GM21528 (cell line): ENCODE results near the gene SPTA1.

Experiments
- ATAC-seq: cut with Tn5 transposase; IDR thresholded peaks from one replicate; pipeline ENCODE4 v1.9.1; 2021; ENCODE audit warnings: mild to moderate bottlenecking, moderate library complexity; ENCODE audit not compliant: unreplicated experiment, low FRiP score

Gene SPTA1

DNA sequence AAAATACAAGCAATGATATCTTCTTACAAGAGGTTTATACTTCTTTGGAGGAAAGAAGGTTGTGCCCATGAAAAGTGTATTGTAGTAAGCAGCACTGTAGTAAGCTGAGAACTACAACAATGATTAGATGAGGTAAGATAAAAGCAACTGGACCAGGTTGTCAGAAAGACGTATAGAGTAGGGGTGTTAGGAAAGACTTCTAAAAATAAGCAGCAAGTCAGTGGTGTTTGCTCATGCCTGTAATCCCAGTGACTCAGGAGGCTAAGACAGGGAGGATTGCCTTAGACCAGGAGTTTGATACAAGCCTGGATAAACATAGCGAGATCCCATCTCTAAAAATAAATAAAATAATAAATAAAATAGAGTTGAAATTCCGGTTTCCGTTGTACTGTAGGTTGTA lies 102.6 kb downstream of the SPTA1 start:
- no peak for ATAC-seq

DNA sequence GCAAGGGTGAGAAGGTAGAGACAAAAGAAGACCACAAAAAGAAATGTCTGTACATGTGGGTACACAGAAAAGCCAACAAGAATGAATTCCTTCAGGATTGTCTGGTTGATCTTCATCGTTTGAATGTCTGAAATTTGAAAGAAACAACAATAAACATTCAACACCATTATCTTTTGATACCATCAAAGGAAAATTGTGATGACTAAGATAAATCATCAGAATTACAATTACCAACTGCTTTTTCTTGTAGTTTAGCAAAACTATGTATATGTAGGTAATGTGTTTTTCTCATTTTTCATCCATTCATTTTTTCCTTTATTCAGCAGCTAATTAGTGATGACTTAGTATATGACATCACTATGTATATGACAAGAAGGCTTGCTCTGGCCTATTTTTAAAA lies 106.8 kb downstream of the SPTA1 start, which contains the start of gene OR10X1:
Gene OR10X1 (minus strand): TSS at position 167 of the 400 bp plus-strand sequence. CDS start 0 bp downstream, at position 167.
- no peak for ATAC-seq

DNA sequence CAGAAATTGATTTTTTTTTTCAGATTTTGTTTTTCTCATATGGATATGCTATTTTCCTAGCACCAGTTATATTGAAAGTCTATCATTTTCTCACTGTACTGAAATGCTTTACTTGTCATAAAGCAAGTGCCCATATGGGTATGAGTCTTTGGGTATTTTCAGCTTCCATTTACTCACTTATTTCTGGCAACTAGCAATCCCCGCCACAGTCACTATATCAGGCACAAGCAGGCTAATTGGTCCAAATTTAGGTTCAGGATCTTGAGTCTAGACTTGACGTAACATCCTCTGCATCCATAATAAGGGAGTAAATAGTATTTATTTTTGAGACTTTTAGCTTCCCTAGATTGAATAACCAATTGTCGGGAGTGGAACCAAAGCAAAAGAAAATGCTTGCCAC lies 109.0 kb downstream of the SPTA1 start:
- no peak for ATAC-seq

DNA sequence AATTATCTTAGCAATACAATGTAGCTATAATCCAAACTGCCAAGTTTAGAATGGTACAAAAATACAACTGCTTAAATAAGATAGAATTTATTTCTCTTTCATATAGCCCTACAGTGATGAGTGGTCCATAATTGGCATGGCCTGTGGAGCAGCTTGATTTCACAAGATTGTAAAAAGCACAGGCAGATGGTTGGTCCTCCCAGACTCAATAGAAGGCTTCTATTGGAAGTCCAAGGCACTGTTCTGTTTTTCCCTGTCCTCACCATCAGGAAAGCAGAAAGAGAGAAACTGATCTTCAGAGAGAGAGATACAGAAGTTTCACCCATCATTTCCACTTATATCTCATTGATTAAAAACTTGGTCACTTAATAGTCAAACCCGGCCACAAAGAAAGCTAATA lies 114.3 kb downstream of the SPTA1 start:
- no peak for ATAC-seq

DNA sequence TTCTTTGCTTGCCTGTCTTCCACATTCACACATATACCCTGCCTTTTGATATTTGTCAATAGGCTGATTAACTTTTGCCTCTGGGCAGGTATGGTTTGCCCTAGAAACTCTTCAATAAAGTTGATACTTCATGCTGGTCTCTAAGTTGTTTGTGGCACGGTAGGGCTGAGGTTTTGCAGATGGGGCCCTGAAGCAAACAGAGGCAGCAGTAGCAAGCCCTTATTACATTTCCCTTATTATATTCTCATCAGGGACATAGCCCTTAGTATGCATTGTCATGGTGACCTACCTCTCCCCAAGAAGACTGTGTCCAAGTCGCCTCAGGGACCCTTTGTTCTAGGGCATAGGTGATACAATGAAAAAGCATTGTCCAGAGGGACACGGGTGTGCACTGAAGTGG lies 116.0 kb downstream of the SPTA1 start, which contains the start of gene OR6P1:
Gene OR6P1 (minus strand): TSS at position 101 of the 400 bp plus-strand sequence. CDS start 6,976 bp downstream, outside the sequence.
- ATAC-seq, result no peak

DNA sequence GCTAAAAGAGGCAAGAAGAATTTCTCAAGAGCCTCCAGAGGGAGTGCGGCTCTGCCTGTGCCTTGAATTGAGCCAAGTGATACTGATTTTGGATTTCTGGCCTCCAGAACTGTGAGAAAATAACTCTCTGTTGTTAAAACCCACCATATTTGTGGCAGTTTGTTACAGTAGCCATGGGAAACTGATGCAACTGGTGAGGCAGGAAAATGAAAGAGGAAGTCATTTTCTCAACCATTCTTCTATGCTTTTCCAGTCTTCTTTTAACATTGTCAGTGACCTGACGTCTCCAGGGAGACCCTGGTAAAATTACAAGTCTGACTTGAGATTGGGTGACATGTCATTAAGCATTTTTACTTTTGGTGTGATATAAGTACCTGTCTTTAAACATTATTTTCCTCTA lies 121.9 kb downstream of the SPTA1 start:
- no peak for ATAC-seq

DNA sequence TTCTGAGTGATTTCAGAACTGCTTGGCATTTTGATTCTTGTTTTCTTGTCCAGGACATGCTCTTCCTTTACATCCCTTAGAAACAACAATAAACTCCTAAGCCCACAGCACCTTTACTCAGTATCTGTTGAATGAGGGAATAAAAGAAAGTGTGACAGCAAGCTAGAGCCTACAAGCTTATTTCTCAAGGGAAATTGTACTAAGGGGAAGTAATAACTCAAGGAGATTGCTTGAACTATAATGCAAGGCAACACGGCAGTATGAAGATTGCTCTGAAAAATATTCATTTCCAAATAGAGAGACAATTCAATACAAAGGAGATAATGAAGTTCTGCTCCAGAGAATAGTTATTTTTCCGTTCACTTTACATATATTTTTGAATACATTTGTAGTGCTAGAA lies 122.7 kb downstream of the SPTA1 start:
- ATAC-seq, result no peak
